CD14-positive monocyte (primary cell): ENCODE results near the gene ISG15. TPM values are rescaled to one million over a fixed set of nuclear protein-coding genes. Genes with fewer than 3 reads are reported as not detected.

Experiments used
- DNase-seq, 3 donors: peaks; one replicate each; pipeline ENCODE4 v3.0.0-alpha.2; 2011 to 2022
- H2AFZ ChIP-seq: 2 replicates; pipeline ENCODE4 v1.6.0; 2012; ENCODE audit warnings: mild to moderate bottlenecking, low read depth, low read length, inconsistent platforms; ENCODE audit not compliant: insufficient read depth, poor library complexity, severe bottlenecking
- H3K27ac ChIP-seq, 2 donors: 1 replicate in 1 of 2; 2 replicates in 1 of 2; pipeline ENCODE4 v1.5.1; 2012 to 2013; ENCODE audit warnings: low read length in 2 of 2, control low read depth in 1 of 2, inconsistent platforms in 1 of 2, low read depth in 1 of 2, mild to moderate bottlenecking in 1 of 2
- H3K27me3 ChIP-seq, 2 donors: one replicate each; pipeline versions ENCODE4 v1.6.0 to v1.6.1; 2011 to 2013; ENCODE audit warnings: low read length in 2 of 2; ENCODE audit not compliant: control insufficient read depth in 2 of 2, insufficient read depth in 2 of 2
- H3K36me3 ChIP-seq, 2 donors: replicated peaks in 1 of 2; 1 replicate in 1 of 2; 2 replicates in 1 of 2; pipeline versions ENCODE4 v1.5.1 to v1.6.1; 2012 to 2013; ENCODE audit warnings: low read length in 2 of 2, control low read depth in 1 of 2, inconsistent platforms in 1 of 2, mild to moderate bottlenecking in 1 of 2; ENCODE audit not compliant: insufficient read depth in 2 of 2, control insufficient read depth in 1 of 2
- H3K4me1 ChIP-seq, 2 donors: 1 replicate in 1 of 2; 2 replicates in 1 of 2; pipeline versions ENCODE4 v1.5.1 to v1.6.1; 2012 to 2013; ENCODE audit warnings: low read length in 2 of 2, control low read depth in 1 of 2, inconsistent platforms in 1 of 2, mild to moderate bottlenecking in 1 of 2, moderate library complexity in 1 of 2; ENCODE audit not compliant: insufficient read depth in 2 of 2, control insufficient read depth in 1 of 2
- H3K4me2 ChIP-seq: replicated peaks from 2 replicates; pipeline ENCODE3; 2012; ENCODE audit warnings: low read length, moderate library complexity, mild to moderate bottlenecking; ENCODE audit not compliant: poor library complexity, severe bottlenecking; ENCODE audit errors: extremely low read depth
- H3K4me3 ChIP-seq, 3 experiments: fragments of 200-600 bp in 1 of 3; sonication (generic) in 1 of 3; replicated peaks in 1 of 3; 1 replicate in 2 of 3; 2 replicates in 1 of 3; pipeline ENCODE4 v1.5.1; 2011 to 2013; ENCODE audit warnings: low read length in 3 of 3, mild to moderate bottlenecking in 3 of 3, control low read depth in 2 of 3, low read depth in 2 of 3, inconsistent platforms in 1 of 3, moderate library complexity in 1 of 3
- H3K79me2 ChIP-seq: 2 replicates; pipeline ENCODE4 v1.6.0; 2012; ENCODE audit warnings: mild to moderate bottlenecking, control low read depth, inconsistent platforms, low read length, moderate library complexity; ENCODE audit not compliant: insufficient read depth
- H3K9ac ChIP-seq: 2 replicates; pipeline ENCODE4 v1.6.0; 2017; ENCODE audit warnings: low read length, mild to moderate bottlenecking; ENCODE audit not compliant: insufficient read depth, poor library complexity, severe bottlenecking
- H3K9me3 ChIP-seq, 2 donors: replicated peaks in 1 of 2; 1 replicate in 1 of 2; 2 replicates in 1 of 2; pipeline versions ENCODE4 v1.5.1 to v1.6.1; 2012 to 2013; ENCODE audit warnings: low read length in 2 of 2, control low read depth in 1 of 2; ENCODE audit not compliant: control insufficient read depth in 1 of 2, insufficient read depth in 1 of 2
- H4K20me1 ChIP-seq: 2 replicates; pipeline ENCODE4 v1.6.0; 2012; ENCODE audit warnings: mild to moderate bottlenecking, low read length, control low read depth, moderate library complexity; ENCODE audit not compliant: insufficient read depth
- H3K27ac Mint-ChIP-seq, 7 donors: one replicate each; pipeline ENCODE4 v1.8.0; 2020; ENCODE audit warnings: mild to moderate bottlenecking in 7 of 7, mixed read lengths in 7 of 7, moderate library complexity in 6 of 7, inconsistent platforms in 2 of 7
- H3K27me3 Mint-ChIP-seq, 3 donors: one replicate each; pipeline ENCODE4 v1.8.0; 2021 to 2022; ENCODE audit warnings: low read depth in 3 of 3, mild to moderate bottlenecking in 3 of 3, mixed read lengths in 3 of 3, moderate library complexity in 3 of 3, inconsistent platforms in 1 of 3
- H3K36me3 Mint-ChIP-seq, 2 donors: one replicate each; pipeline ENCODE4 v1.8.0; 2020; ENCODE audit warnings: mixed read lengths in 2 of 2, inconsistent platforms in 1 of 2, mild to moderate bottlenecking in 1 of 2
- H3K4me1 Mint-ChIP-seq: one replicate; pipeline ENCODE4 v1.8.0; 2020; ENCODE audit warnings: mild to moderate bottlenecking, mixed read lengths
- H3K4me3 Mint-ChIP-seq, 2 donors: one replicate each; pipeline ENCODE4 v1.8.0; 2020; ENCODE audit warnings: mild to moderate bottlenecking in 2 of 2, mixed read lengths in 2 of 2, moderate library complexity in 1 of 2
- H3K9me3 Mint-ChIP-seq, 7 donors: one replicate each; pipeline ENCODE4 v1.8.0; 2020 to 2022; ENCODE audit warnings: mixed read lengths in 7 of 7, mild to moderate bottlenecking in 6 of 7, moderate library complexity in 6 of 7, inconsistent platforms in 2 of 7
- CTCF ChIP-seq: fragments of 200-600 bp; IDR thresholded peaks from one replicate; pipeline ENCODE4 v1.8.0; 2022; ENCODE audit warnings: antibody characterized with exemption, mild to moderate bottlenecking
- WGBS: methylation state at CpG from one replicate; pipeline ENCODE4 v1.1.5; 2013; ENCODE audit warnings: missing lambda C conversion rate; ENCODE audit not compliant: insufficient coverage; 5-methylcytosine and 5-hydroxymethylcytosine counted together
- intact Hi-C, 2 donors: fragments of 100-400 bp; cut with micrococcal nuclease; formaldehyde crosslinking; loops; one replicate each; pipeline versions ENCODE4 v1.15.0 to v1.15.1; 2023
- polyA plus RNA-seq, 3 donors: library from polyadenylated mRNA; depleted of rRNA in 1 of 3; unstranded in 2 of 3; stranded (reverse) in 1 of 3; fragments of 300-500 nt in 2 of 3; fragments of >200 nt in 1 of 3; fragmentation: Illumina TruSeq in 2 of 3; gene quantifications; 1 replicate in 2 of 3; 2 replicates in 1 of 3; pipeline ENCODE4 v1.2.3, GENCODE V29; 2012 to 2021

The ISG15 gene
- polyA plus RNA-seq, 3 donors, result 128 to 241 (median 145) TPM

DNA sequence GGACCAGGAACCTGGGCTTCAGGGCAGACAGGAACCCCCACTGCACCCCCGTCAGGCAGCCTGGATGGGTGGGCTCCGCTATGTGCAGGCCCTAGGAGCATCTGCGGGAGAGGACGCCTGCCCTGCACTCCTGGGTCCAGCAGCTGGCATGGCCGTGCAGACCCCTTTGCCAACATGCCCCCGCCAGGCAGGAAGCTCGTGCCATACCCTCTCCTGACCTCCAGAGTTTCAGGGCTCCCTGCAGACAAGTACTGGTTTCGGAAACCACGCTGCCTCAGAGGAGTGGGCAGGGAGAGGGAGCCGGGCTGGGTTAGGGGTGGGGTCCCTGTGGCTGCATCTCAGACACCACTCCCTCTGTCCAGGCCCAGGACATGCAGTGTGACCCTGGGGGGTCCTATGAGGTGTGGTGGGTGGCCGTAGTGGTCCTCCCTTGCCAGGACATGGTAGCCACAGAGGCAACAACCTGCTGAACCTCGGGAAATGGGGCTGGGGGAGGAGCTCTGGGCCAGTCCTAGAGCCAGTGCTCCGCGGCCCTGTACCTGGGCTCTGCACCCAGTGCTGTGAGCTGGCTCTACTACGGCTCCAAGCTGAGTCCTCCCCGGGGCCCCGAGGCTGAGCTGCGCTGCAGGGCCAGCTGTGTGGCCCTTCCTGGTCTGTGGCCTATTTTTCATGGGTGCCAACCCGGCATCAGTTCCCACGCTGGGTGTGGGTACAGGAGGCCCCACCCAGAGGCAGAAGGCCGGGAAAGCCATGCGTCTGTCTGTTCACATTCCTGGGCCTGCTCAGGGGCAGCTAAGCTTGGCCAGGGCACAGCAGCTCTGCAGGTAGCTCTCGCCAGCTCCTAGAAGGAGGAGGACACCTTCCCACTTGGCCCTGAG is 45.6 kb upstream of the ISG15 start:
- Mint-ChIP-seq H3K27me3 (peaks cover 32 to 56% (median 47%) of the 10 kb centered on the region in 3 donors), H3K4me1 (peaks cover 10% of the 10 kb centered on the region), H3K27ac (no peak overlapping the region), H3K9me3 (peaks cover 0 to 3% (median 0%) of the 10 kb centered on the region in 7 donors), H3K4me3 (peak overlapping the region in 1 of 2 donors; percentile 53), H3K36me3 (peaks cover 11 to 12% of the 10 kb centered on the region in 2 donors)
- TF ChIP-seq CTCF, result no peak
- peaks cover 0 to 3% of the 10 kb centered on the region in 2 donors for H3K36me3 ChIP-seq
- H3K4me3 ChIP-seq, result peak overlapping the region in 1 of 3 experiments; percentile 79
- no peak overlapping the region for H3K9ac ChIP-seq
- intact Hi-C loops, result loop anchor here in 1 of 2 donors (10.0 kb wide), 1 partner anchor 63 kb away; no protein-coding TSS in a partner anchor
- no peak for DNase-seq
- peak overlapping the region; percentile 87 for H2AFZ ChIP-seq
- no peaks in the 10 kb centered on the region for H4K20me1 ChIP-seq
- peaks cover 0 to 8% of the 10 kb centered on the region in 2 donors for H3K9me3 ChIP-seq
- H3K79me2 ChIP-seq, result no peaks in the 10 kb centered on the region
- peak overlapping the region; percentile 86 for H3K4me2 ChIP-seq
- 77% methylated on average over 20 of the region's 23 CpGs for WGBS
- peaks cover 3 to 43% of the 10 kb centered on the region in 2 donors for H3K27me3 ChIP-seq
- H3K4me1 ChIP-seq, result peaks cover 16 to 21% of the 10 kb centered on the region in 2 donors
- no peak overlapping the region for H3K27ac ChIP-seq

DNA sequence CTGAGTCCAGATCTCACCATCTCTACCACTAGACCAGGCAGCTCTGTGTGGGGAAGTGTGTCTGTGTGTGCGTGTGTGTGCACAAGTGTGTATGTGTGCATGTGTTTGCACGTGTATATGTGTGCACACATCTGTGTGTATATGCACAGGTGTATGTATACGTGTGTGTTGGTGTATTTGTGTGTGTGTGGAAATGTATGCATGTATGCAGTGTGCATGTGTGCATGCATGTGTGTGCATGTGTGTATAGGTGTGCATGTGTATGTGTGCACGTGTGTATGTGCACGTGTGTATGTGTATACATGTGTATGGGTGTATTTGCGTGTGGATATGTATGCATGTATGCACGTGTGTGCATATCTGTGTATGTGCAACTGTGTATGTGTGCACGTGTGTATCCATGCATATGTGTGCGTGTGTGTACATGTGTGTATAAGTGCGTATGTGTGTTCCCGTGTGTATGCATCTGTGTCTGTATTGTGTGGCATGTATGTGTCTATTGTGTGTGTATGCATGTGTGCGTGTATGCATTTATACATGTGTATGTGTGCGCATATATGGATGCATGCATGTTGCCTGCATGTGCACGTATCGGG is 43.9 kb upstream of the ISG15 start:
- H3K36me3 ChIP-seq, result no peaks in the 10 kb centered on the region
- peaks cover 16 to 21% of the 10 kb centered on the region in 2 donors for H3K4me1 ChIP-seq
- Mint-ChIP-seq H3K27ac (no peak overlapping the region), H3K4me3 (peak overlapping the region in 1 of 2 donors; percentile 39), H3K27me3 (peaks cover 36 to 63% (median 50%) of the 10 kb centered on the region in 3 donors), H3K36me3 (peaks cover 4 to 5% of the 10 kb centered on the region in 2 donors), H3K9me3 (peaks cover 0 to 3% (median 0%) of the 10 kb centered on the region in 7 donors), H3K4me1 (peaks cover 10% of the 10 kb centered on the region)
- no peaks in the 10 kb centered on the region for H3K79me2 ChIP-seq
- H3K27me3 ChIP-seq, result peaks cover 3 to 43% of the 10 kb centered on the region in 2 donors
- no peak for DNase-seq
- intact Hi-C loops, result loop anchor here in 1 of 2 donors (10.0 kb wide), 1 partner anchor 65 kb away; no protein-coding TSS in a partner anchor
- H3K9me3 ChIP-seq, result peaks cover 0 to 8% of the 10 kb centered on the region in 2 donors
- no peak overlapping the region for H3K9ac ChIP-seq
- no peaks in the 10 kb centered on the region for H4K20me1 ChIP-seq
- TF ChIP-seq CTCF, result no peak
- 82% methylated on average over 13 of the region's 15 CpGs for WGBS
- H3K4me3 ChIP-seq, result no peak overlapping the region
- H3K4me2 ChIP-seq, result no peak overlapping the region
- H2AFZ ChIP-seq, result no peak overlapping the region
- no peak overlapping the region for H3K27ac ChIP-seq
